HG03175 (cell line): ENCODE data around the gene CEP57L1.
"Not testable (repeated sequence)": the region's sequence is repeated elsewhere in the genome, so short reads cannot be mapped to it uniquely, and the experiment has no call there.

ENCODE experiments used
- ATAC-seq: cut with Tn5 transposase; IDR thresholded peaks from one replicate; pipeline ENCODE4 v1.9.1; 2021; ENCODE audit warnings: mild to moderate bottlenecking, moderate library complexity; ENCODE audit not compliant: unreplicated experiment

Gene CEP57L1

GRCh38 chr6:109104512-109104911 lies 9.2 kb downstream of the CEP57L1 start:
- ATAC-seq = no peak

- no peak for ATAC-seq
These were observed 10.4 kb downstream of the CEP57L1 start for GRCh38 chr6:109105681-109106080.

GRCh38 chr6:109109663-109110062 lies 14.4 kb downstream of the CEP57L1 start:
- not testable (repeated sequence) for ATAC-seq

GRCh38 chr6:109112663-109113062 lies 17.4 kb downstream of the CEP57L1 start:
- not testable (repeated sequence) for ATAC-seq

- ATAC-seq = peak; percentile 92
These were observed 22.2 kb downstream of the CEP57L1 start for GRCh38 chr6:109117346-109118035.

- ATAC-seq = no peak
These were observed 23.0 kb downstream of the CEP57L1 start for GRCh38 chr6:109118337-109118736.

GRCh38 chr6:109118871-109119354 lies 23.6 kb downstream of the CEP57L1 start:
- no peak for ATAC-seq

GRCh38 chr6:109121411-109121810 lies 26.1 kb downstream of the CEP57L1 start:
- ATAC-seq = no peak

GRCh38 chr6:109124219-109124618 lies 28.9 kb downstream of the CEP57L1 start:
- no peak for ATAC-seq

- ATAC-seq = no peak
These were observed 30.2 kb downstream of the CEP57L1 start for GRCh38 chr6:109125504-109125903.

GRCh38 chr6:109130065-109130464 lies 34.8 kb downstream of the CEP57L1 start:
- ATAC-seq = no peak

GRCh38 chr6:109135600-109135999 lies 40.3 kb downstream of the CEP57L1 start:
- ATAC-seq = not testable (repeated sequence)

GRCh38 chr6:109136039-109136438 lies 40.7 kb downstream of the CEP57L1 start:
- not testable (repeated sequence) for ATAC-seq

GRCh38 chr6:109136530-109136929 lies 41.2 kb downstream of the CEP57L1 start:
- not testable (repeated sequence) for ATAC-seq

GRCh38 chr6:109139109-109139508 lies 43.8 kb downstream of the CEP57L1 start:
- no peak for ATAC-seq

- not testable (repeated sequence) for ATAC-seq
These were observed 46.8 kb downstream of the CEP57L1 start for GRCh38 chr6:109142067-109142466.

- no peak for ATAC-seq
These were observed 47.9 kb downstream of the CEP57L1 start for GRCh38 chr6:109143191-109143590.

- ATAC-seq = not testable (repeated sequence)
These were observed 52.9 kb downstream of the CEP57L1 start for GRCh38 chr6:109148251-109148650.

- not testable (repeated sequence) for ATAC-seq
These were observed 53.4 kb downstream of the CEP57L1 start for GRCh38 chr6:109148716-109149115.

GRCh38 chr6:109153752-109154151 lies 58.4 kb downstream of the CEP57L1 start:
- ATAC-seq = no peak

- ATAC-seq = no peak
These were observed 69.0 kb downstream of the CEP57L1 start for GRCh38 chr6:109164331-109164730.

GRCh38 chr6:109165392-109165974 lies 70.2 kb downstream of the CEP57L1 start:
- ATAC-seq = no peak
